ENCODE measurements around the gene HLA-DQB1.
"Not testable (repeated sequence)": the region's sequence is repeated elsewhere in the genome, so short reads cannot be mapped to it uniquely, and the experiment has no call there.

The HLA-DQB1 gene

GRCh38 chr6:32666420-32667300, at the start of gene HLA-DQB1:
Gene HLA-DQB1, minus strand, starts transcription at chr6:32666657. Its CDS starts 50 bp downstream, at chr6:32666607.
- no peak for DNase-seq

- DNase-seq = no peak
Observed at GRCh38 chr6:32713241-32713640, 46.8 kb upstream of the HLA-DQB1 start.

- no peak for DNase-seq
Observed at GRCh38 chr6:32709625-32710024, 43.2 kb upstream of the HLA-DQB1 start.

GRCh38 chr6:32705164-32705563, 38.7 kb upstream of the HLA-DQB1 start:
- DNase-seq = not testable (repeated sequence)

GRCh38 chr6:32703347-32703746, 36.9 kb upstream of the HLA-DQB1 start:
- DNase-seq = no peak

GRCh38 chr6:32700391-32701040, 34.1 kb upstream of the HLA-DQB1 start:
- no peak for DNase-seq

GRCh38 chr6:32697031-32697430, 30.6 kb upstream of the HLA-DQB1 start:
- no peak for DNase-seq

GRCh38 chr6:32692019-32692418, 25.6 kb upstream of the HLA-DQB1 start:
- no peak for DNase-seq

- no peak for DNase-seq
Observed at GRCh38 chr6:32689531-32690501, 23.4 kb upstream of the HLA-DQB1 start.

- DNase-seq = no peak
Observed at GRCh38 chr6:32685603-32686002, 19.1 kb upstream of the HLA-DQB1 start.

- no peak for DNase-seq
Observed at GRCh38 chr6:32684246-32684645, 17.8 kb upstream of the HLA-DQB1 start.

GRCh38 chr6:32680055-32680454, 13.6 kb upstream of the HLA-DQB1 start:
- DNase-seq = no peak

GRCh38 chr6:32679492-32679891, 13.0 kb upstream of the HLA-DQB1 start:
- no peak for DNase-seq

- not testable (repeated sequence) for DNase-seq
Observed at GRCh38 chr6:32674123-32674522, 7.7 kb upstream of the HLA-DQB1 start.

GRCh38 chr6:32671908-32672307, 5.5 kb upstream of the HLA-DQB1 start:
- not testable (repeated sequence) for DNase-seq

- DNase-seq = no peak
Observed at GRCh38 chr6:32669893-32670292, 3.4 kb upstream of the HLA-DQB1 start.

GRCh38 chr6:32669240-32669639, 2.8 kb upstream of the HLA-DQB1 start:
- no peak for DNase-seq

- DNase-seq = no peak
Observed at GRCh38 chr6:32668226-32668747, 1.8 kb upstream of the HLA-DQB1 start.

GRCh38 chr6:32665661-32666060, 796 bp downstream of the HLA-DQB1 start:
- no peak for DNase-seq

GRCh38 chr6:32664827-32665362, 1.6 kb downstream of the HLA-DQB1 start:
- peak; percentile 5 for DNase-seq

- DNase-seq = no peak
Observed at GRCh38 chr6:32664354-32664753, 2.1 kb downstream of the HLA-DQB1 start.

- no peak for DNase-seq
Observed at GRCh38 chr6:32662836-32663235, 3.6 kb downstream of the HLA-DQB1 start.

Data from GOT3 (cell line).